HG03108 (cell line): Measurements from ENCODE around the gene OR2AK2.

ENCODE experiments used
- ATAC-seq: cut with Tn5 transposase; IDR thresholded peaks from one replicate; pipeline ENCODE4 v1.9.1; 2021; ENCODE audit warnings: moderate library complexity; ENCODE audit not compliant: unreplicated experiment

The OR2AK2 gene, protein sequence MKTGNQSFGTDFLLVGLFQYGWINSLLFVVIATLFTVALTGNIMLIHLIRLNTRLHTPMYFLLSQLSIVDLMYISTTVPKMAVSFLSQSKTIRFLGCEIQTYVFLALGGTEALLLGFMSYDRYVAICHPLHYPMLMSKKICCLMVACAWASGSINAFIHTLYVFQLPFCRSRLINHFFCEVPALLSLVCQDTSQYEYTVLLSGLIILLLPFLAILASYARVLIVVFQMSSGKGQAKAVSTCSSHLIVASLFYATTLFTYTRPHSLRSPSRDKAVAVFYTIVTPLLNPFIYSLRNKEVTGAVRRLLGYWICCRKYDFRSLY

GRCh38 chr1:247964933-247965332 is at the start of gene OR2AK2:
Gene OR2AK2 (plus strand): TSS chr1:247965233. CDS start chr1:247965377, 144 bp downstream.
- ATAC-seq, result no peak

- no peak for ATAC-seq
These were observed 45.1 kb upstream of the OR2AK2 start, which contains the start of gene OR2T8 for GRCh38 chr1:247919952-247920351. Gene OR2T8 (plus strand): TSS chr1:247920252. CDS start chr1:247921018, 766 bp downstream.

GRCh38 chr1:247923941-247924340 is 41.1 kb upstream of the OR2AK2 start:
- no peak for ATAC-seq

DNA sequence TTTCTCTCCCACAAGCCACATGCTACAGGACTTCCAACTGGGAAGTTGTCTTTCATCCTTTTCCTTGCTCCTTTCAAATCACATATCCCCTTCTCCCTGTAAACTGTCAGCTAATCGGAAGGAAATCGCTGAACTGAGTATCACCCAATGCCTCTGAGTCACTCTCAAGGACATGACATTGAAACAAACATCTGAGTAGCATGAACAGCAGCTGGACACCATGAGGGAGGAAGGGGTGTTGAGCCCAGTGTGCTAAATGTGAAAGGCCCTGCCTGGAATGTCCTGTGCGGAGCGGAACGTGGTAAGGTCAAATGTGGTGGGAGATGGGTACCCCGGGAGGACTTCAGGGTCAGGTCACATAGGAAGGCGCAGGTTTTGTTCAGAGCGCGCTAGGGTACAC is 40.2 kb upstream of the OR2AK2 start, which contains the start of gene OR2AJ1:
OR2AJ1 (plus strand) TSS at position 22 of the 400 bp plus-strand sequence. CDS start 8,880 bp downstream, outside the sequence.
- no peak for ATAC-seq

DNA sequence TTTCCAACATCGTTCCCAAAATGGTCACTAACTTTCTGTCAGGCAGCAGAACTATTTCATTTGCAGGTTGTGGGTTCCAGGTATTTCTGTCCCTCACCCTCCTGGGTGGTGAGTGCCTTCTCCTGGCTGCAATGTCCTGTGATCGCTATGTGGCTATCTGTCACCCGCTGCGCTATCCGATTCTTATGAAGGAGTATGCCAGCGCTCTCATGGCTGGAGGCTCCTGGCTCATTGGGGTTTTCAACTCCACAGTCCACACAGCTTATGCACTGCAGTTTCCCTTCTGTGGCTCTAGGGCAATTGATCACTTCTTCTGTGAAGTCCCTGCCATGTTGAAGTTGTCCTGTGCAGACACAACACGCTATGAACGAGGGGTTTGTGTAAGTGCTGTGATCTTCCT is 31.0 kb upstream of the OR2AK2 start:
- ATAC-seq, result no peak

DNA sequence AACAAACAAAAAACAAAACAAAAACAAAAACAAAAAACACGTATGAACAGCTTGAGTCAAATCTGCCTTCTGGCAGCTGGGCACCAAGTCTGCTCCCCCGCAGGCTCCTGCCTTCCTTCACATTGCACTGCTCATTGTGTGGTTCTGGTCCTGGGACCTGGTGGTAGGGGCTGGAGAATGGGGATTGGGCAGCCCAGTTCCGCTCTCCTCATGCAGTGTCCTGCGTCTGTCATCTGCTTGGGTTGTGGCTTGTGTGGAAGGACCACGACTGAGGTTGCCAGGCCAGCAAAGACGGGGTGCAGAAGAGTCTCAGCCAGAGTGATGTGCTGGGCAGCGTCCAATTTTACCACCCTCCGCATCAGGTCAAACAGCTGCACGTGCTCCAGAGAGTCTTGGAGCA is 29.3 kb upstream of the OR2AK2 start:
- no peak for ATAC-seq

GRCh38 chr1:247936415-247936814 is 28.6 kb upstream of the OR2AK2 start:
- no peak for ATAC-seq

GRCh38 chr1:247936965-247937734 is 27.9 kb upstream of the OR2AK2 start:
- ATAC-seq, result peak; percentile 99

DNA sequence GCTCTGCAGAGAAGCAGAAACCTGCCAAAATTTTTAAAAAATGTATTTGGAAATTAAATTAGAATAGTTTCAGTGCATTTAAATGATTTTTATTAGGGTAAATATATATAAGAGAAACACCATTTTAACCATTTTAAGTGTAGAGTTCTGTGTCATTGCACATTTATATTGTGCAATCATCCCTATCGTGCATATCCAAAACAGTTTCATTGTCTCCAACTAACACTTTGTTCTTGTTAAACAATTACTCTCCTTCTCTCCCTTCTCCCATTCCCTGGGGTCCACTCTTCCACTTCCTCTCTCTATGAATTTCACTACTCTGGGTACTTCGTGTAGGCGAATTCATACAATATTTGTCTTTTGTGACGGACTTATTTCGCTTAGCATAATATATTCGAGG is 22.4 kb upstream of the OR2AK2 start:
- ATAC-seq, result no peak

DNA sequence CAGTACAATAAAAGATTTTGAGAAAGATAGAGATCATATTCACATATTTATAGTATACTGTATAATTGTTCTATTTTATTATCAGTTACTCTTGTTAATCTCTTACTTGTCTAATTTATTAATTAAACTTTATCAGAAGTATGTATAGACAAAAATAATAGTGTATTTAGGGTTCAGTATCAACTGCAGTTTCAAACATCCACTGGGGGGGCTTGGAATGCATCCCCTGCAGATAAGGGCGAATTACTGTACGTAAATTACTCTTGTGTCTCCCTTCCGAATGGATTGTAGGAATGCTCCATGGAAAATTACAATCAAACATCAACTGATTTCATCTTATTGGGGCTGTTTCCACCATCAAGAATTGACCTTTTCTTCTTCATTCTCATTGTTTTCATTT is 16.5 kb upstream of the OR2AK2 start, which contains the start of gene OR2L8:
OR2L8 (plus strand) TSS at position 301 of the 400 bp plus-strand sequence; CDS start at position 301, 0 bp downstream.
- ATAC-seq, result no peak

- ATAC-seq, result no peak
These were observed 11.6 kb upstream of the OR2AK2 start for GRCh38 chr1:247953408-247953807.

DNA sequence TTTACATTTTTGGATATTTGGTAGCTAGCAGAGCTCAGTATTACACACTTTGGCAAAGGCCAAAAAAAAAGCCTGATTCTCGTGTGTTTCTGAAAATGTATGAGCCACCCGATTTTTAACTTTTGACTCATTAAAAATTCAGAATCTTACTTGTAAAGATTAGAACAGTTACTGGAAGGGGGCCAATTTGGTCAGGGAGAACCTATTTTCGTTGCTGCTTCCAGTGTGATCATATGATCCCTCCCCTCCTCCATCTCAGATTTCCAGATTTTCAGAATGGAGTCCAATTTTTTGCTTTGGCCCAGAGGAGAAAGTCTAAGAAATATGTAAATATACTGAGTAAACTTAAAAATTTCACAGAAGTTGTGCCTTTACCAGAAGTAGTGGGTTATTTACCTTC is 3.2 kb upstream of the OR2AK2 start:
- no peak for ATAC-seq

DNA sequence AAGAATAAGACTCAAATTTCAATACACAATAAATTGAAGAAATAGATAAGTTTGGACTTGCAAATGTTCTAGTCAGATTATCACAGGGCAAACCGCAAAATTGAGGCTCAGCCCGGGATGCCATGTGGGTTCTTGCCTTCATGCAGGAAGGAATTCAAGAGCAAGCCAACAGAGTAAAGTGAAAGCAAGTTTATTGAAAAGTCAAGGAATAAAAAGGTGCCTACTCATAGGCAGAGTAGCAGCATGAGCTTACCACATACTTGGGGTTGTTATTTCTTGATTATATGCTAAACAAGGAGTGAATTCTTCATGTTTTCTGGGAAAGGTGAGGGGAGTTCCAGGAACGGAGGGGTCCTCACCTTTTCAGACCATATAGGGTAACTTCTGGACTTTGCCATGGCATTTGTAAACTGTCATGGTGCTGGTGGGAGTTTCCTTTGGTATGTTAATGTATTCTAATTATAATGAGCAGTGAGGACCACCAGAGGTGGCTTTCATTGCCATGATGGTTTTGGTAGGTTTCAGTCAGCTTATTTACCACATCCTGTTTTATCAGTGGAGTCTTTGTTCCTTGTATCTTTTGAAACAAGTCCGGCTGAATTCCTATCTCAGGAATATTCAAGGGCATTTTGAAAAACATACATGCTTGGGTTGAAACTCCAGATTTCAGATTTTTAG is 2.0 kb upstream of the OR2AK2 start:
- ATAC-seq, result no peak

DNA sequence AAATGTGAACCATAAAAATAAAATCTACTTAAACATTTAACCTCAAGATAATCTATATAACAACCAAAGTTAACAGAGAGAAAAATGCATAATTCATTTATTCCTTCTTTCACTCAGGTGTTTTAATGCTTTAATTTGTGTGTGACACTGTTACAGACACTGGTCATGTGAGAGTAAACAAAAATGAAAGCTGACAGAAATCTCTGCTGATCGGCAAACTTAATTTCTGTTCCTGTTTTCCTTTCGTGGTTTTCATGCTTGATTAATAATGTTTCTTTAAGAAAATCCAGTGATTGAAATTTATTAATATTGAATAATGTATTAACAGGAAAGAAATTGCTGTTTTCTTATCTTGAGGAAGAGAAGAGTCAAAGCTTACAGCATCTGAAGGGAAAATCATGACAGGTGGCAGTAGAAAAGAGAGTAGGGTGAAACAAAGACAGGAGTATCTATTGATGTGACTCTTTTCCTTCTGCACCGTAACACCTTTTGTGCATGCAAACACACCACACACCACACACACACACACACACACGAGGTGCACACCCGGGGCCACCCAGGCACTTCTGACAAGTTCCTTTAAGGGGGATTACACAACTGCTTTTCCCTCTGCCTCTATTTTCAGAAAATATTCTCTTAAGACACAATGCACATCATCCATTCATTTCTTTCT is 1.6 kb downstream of the OR2AK2 start:
- peak; percentile 68 for ATAC-seq

GRCh38 chr1:247992986-247993385 is 28.0 kb downstream of the OR2AK2 start:
- no peak for ATAC-seq

- no peak for ATAC-seq
These were observed 33.8 kb downstream of the OR2AK2 start for GRCh38 chr1:247998811-247999210.

DNA sequence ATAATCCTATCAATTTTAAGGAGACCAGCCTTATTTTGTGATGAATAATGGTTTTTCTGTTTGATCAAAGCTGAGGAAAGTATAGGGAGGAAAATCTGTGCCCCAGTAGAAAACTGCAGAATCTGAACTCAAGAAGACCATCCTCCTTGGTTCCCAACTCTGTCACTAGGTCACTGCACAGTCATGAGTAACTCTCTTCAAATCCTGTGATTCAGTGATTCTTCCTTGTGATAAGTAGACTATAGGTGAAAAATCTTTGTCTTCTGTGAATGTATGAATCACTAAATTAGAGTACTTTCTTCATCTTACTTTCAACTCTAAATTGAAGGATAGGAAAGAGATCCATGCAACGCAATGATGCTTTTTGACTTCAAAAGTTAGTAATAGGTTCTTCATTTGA is 35.1 kb downstream of the OR2AK2 start:
- no peak for ATAC-seq

DNA sequence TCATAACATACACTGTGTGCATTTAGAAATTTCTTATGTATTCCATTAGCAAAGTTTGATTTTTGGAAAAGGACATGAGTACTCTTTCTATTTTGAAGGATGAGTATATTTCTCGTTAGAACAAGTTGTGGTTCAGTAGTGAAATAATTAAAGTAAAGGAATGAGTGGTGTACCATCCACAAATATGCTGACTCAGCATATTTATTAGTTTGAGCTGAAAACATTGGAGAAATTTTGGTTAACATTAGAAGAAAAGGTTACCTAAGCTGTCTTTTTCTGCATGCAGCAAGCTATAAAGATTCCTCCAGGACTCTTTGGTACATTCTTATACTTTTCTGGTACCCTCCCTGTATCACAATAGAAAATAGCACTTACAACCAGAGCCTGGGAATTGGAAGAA is 42.7 kb downstream of the OR2AK2 start:
- no peak for ATAC-seq

DNA sequence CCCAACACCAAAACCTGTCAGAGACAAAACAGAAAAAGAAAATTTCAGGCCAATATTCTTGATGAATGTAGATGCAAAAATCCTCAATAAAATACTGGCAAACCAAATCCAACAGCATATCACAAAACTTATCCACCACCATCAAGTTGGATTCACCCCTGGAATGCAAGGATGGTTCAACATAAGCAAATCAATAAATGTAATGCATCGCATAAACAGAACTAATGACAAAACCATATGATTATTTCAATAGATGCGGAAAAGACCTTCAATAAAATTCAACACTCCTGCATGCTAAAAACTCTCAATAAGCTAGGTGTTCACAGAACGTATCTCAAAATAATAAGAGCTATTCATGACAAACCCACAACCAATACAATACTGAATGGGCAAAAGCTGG is 44.6 kb downstream of the OR2AK2 start:
- ATAC-seq, result no peak

DNA sequence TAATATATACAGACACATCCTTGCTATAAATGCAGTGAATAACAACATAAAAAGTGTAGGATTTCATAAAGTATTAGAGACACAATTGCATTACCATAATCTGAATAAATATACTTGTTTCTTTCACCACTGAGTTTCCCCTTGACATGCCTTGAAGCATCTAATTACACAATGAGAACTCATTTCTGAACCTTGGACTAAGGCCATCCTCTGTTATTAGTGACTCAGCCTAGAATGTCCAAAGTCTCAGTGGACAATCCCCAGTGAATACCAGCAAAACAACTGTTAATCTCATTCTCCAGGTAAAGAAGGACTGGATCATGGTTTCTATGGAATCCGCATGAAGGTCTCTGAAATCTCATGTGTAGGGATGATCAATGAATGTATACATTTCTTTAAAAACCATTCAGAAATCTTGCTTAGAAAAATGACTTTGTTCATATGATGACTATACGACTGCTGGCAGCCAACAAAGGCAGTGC is 48.2 kb downstream of the OR2AK2 start, which contains the start of gene OR2L5:
OR2L5 (plus strand) TSS at position 432 of the 482 bp plus-strand sequence. CDS start 8,288 bp downstream, outside the sequence.
- no peak for ATAC-seq

- no peak for ATAC-seq
These were observed 50.8 kb downstream of the OR2AK2 start for GRCh38 chr1:248015803-248016202.
